ENCODE results near the gene TBX4. TPM values are rescaled to one million over a fixed set of nuclear protein-coding genes. Genes with fewer than 3 reads are reported as not detected.
A peak's percentile ranks its signal among the peaks of the same experiment; 100 is the strongest.

The TBX4 gene
- total RNA-seq, 4 donors from 2014 or later, result not detected

DNA sequence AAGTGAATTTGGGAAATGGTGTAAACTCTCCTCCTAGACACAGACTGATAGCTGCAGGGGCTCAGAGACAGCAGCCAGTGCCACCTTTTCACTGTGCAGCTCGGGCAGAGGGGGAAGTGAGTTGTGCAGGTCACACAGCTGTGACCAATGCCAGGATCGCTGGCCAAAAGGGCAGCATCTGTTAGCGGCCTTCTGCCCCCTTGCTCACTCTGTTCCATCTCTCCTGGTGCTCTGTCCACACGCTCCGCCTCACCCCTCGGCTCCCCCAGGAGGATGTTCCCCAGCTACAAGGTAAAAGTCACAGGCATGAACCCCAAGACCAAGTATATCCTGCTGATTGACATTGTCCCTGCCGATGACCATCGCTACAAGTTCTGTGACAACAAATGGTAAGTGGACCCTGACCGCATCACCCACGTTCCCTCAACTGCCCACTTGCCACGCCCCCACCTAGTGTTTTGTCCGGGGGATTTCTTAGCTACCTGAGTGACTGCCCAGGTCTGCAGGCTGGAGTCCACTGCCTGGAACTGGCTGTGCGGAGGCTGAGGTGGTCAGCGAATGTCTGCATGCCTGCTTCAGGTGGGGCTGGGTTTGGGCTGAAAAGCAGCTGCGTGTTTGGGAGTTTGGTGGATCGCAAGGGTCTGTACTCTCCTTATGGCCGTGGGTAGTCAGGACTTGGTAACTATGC is 13.5 kb downstream of the TBX4 start:
- H3K4me3 ChIP-seq, result no peak overlapping the region
- intact Hi-C loops (cut with DNase I; ENCODE audit: low total_unique reads), result no loop called here
- peaks cover 0 to 12% of the 10 kb centered on the region in 2 donors for H3K27me3 ChIP-seq
- H3K27ac ChIP-seq, result no peak overlapping the region
- DNase-seq, result peak in 1 of 2 donors; percentile 4
- H3K4me1 ChIP-seq, result peaks cover 0 to 8% of the 10 kb centered on the region in 2 donors
- no peak for TF ChIP-seq POLR2A (IDR thresholded peaks at IDR 0.05)
- TF ChIP-seq, protein P1, sequence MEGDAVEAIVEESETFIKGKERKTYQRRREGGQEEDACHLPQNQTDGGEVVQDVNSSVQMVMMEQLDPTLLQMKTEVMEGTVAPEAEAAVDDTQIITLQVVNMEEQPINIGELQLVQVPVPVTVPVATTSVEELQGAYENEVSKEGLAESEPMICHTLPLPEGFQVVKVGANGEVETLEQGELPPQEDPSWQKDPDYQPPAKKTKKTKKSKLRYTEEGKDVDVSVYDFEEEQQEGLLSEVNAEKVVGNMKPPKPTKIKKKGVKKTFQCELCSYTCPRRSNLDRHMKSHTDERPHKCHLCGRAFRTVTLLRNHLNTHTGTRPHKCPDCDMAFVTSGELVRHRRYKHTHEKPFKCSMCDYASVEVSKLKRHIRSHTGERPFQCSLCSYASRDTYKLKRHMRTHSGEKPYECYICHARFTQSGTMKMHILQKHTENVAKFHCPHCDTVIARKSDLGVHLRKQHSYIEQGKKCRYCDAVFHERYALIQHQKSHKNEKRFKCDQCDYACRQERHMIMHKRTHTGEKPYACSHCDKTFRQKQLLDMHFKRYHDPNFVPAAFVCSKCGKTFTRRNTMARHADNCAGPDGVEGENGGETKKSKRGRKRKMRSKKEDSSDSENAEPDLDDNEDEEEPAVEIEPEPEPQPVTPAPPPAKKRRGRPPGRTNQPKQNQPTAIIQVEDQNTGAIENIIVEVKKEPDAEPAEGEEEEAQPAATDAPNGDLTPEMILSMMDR (IDR thresholded peaks at IDR 0.05), result no peak
- no peaks in the 10 kb centered on the region for H3K9me3 ChIP-seq
- no peaks in the 10 kb centered on the region for H3K36me3 ChIP-seq

DNA sequence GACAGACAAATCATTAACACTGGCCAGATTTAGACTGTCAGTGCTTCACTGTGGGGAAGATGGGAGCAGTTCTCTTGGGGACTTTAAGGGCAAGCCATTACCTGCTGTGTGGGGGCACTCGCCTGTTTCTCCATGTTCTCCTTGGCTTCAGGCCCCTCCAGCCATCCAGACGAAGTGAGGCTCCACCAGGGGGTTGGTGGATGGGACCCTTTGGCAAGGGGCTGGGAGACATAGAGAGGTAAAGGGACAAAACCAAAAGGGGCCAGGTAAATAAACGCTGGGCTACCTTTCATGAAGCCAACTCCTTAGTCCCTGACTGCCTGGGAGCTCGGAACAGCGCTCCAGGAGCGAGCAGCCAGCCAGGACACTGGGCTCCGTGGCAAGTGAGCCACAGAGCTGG is 14.0 kb downstream of the TBX4 start:
- intact Hi-C loops (cut with DNase I; ENCODE audit: low total_unique reads), result no loop called here
- Histone ChIP-seq H3K27me3 (peaks cover 0 to 11% of the 10 kb centered on the region in 2 donors), H3K9me3 (no peaks in the 10 kb centered on the region), H3K4me1 (peaks cover 0 to 8% of the 10 kb centered on the region in 2 donors), H3K27ac (no peak overlapping the region), H3K36me3 (no peaks in the 10 kb centered on the region), H3K4me3 (no peak overlapping the region)
- TF ChIP-seq, protein P1 (IDR thresholded peaks at IDR 0.05), result no peak
- no peak for TF ChIP-seq POLR2A (IDR thresholded peaks at IDR 0.05)
- DNase-seq, result peak in 1 of 2 donors; percentile 2

DNA sequence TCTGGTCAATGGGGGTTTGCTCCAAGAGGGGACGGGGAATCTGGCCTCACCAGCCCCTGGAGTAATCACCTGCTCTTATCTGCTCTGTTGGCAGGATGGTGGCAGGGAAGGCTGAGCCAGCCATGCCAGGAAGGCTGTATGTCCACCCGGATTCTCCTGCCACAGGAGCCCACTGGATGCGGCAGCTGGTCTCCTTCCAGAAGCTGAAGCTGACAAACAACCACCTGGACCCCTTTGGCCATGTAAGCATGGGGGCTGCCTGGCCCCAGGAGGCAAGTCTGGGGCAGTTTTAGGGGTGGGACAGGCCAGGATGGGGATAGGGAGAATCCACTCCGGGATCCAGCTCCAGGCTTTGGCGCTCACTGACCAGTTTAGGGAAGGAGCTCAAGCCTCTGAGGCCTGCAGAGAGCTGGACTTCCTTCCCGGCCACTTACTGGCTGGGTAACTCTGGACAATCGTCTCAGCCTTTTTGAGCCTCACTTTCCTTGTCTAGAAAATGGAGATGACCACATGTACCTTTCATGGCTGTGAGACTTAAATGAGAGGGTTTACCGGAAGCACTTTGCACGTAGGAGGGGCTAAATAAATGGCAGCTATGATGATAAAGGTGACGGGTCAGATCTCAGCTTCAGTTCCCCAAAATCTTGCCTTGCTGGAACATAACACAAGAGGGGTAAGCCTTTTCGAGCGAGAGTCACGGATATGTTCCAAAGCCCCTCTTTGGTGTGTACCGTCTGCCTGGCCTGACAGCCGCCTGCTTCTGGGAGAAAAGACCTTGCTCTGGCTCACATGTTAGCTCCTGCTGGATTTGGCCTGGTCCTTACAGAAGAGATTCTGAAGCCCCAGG is 15.4 kb downstream of the TBX4 start:
- Histone ChIP-seq H3K27ac (no peak overlapping the region), H3K4me1 (no peaks in the 10 kb centered on the region), H3K36me3 (no peaks in the 10 kb centered on the region), H3K27me3 (no peaks in the 10 kb centered on the region), H3K9me3 (no peaks in the 10 kb centered on the region), H3K4me3 (no peak overlapping the region)
- TF ChIP-seq, protein P1 (IDR thresholded peaks at IDR 0.05), result no peak
- no peak for TF ChIP-seq POLR2A (IDR thresholded peaks at IDR 0.05)
- intact Hi-C loops (cut with DNase I; ENCODE audit: low total_unique reads), result no loop called here
- DNase-seq, result peak in 1 of 2 donors; percentile 14

DNA sequence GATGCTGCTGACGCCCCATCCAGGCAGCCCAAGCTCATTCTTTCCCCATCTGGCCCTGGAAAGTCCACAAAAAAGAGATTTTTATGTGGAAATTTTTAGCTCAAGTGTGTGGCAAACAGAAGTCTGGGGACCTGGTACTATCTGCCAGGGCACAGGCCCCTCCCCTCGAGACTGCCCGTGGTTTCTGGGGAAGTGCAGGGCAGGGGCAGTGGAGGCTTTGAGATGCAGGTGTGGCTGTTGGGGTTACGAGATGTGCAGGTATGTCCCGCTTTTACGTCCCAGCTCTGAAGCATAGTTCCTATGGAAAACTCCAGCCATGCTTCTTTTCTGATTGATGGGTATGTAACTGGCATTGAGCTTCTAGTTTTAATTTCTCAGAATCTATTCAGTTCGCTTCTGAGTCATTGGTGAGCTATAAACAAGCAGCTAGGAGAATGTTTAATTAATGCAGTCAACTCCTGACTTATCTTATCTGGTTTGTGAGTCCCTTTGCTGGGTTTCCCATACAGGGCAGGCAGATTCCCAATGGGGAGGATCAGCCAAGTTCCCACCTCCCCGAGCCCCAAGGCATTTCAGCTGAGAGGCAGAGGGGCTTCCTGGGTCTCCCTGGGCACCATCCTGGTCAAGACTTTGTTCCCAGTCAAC is 16.2 kb downstream of the TBX4 start:
- H3K27me3 ChIP-seq, result no peaks in the 10 kb centered on the region
- intact Hi-C loops (cut with DNase I; ENCODE audit: low total_unique reads), result no loop called here
- no peak overlapping the region for H3K27ac ChIP-seq
- no peaks in the 10 kb centered on the region for H3K9me3 ChIP-seq
- TF ChIP-seq POLR2A (IDR thresholded peaks at IDR 0.05), result no peak
- TF ChIP-seq, protein P1 (IDR thresholded peaks at IDR 0.05), result no peak
- H3K4me1 ChIP-seq, result no peaks in the 10 kb centered on the region
- H3K4me3 ChIP-seq, result no peak overlapping the region
- H3K36me3 ChIP-seq, result no peaks in the 10 kb centered on the region
- peak in 1 of 2 donors; percentile 2 for DNase-seq
